ENCODE data around the gene DCDC1. TPM values are rescaled to one million over a fixed set of nuclear protein-coding genes. Genes with fewer than 3 reads are reported as not detected.

The DCDC1 gene
- total RNA-seq, 1 donor from 2014 or later = not detected

DNA sequence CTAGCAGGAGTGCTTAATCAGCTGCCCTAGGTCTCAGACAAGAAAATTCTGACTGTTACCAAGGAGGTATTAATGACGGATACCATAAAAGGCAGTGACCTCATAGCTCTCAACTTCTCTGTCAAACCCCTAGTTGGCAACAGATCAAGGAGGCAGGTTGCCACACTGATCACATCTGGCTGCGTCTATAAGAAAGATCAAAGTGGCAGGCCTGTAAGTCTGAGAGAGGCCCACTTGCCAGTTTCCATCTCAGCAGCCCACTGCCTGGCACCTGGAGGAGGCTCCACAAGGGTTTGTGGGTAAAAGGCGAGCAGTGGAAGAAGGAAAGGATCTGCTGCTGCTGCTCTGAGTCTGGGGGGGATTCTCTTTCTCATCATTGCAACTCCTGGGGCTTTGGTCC is 543.8 kb downstream of the DCDC1 start:
- H3K4me1 Mint-ChIP-seq = no peaks in the 10 kb centered on the region
- no peaks in the 10 kb centered on the region for H3K27me3 Mint-ChIP-seq
- ChIA-PET POLR2A (no interaction called here), CTCF (no interaction called here)
- ATAC-seq (ENCODE audit: low read depth) (no peak), DNase-seq (no peak)
- intact Hi-C loops (cut with micrococcal nuclease) = no loop called here
- no peak overlapping the region for H3K4me3 Mint-ChIP-seq
- TF ChIP-seq, protein P1, sequence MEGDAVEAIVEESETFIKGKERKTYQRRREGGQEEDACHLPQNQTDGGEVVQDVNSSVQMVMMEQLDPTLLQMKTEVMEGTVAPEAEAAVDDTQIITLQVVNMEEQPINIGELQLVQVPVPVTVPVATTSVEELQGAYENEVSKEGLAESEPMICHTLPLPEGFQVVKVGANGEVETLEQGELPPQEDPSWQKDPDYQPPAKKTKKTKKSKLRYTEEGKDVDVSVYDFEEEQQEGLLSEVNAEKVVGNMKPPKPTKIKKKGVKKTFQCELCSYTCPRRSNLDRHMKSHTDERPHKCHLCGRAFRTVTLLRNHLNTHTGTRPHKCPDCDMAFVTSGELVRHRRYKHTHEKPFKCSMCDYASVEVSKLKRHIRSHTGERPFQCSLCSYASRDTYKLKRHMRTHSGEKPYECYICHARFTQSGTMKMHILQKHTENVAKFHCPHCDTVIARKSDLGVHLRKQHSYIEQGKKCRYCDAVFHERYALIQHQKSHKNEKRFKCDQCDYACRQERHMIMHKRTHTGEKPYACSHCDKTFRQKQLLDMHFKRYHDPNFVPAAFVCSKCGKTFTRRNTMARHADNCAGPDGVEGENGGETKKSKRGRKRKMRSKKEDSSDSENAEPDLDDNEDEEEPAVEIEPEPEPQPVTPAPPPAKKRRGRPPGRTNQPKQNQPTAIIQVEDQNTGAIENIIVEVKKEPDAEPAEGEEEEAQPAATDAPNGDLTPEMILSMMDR (IDR thresholded peaks at IDR 0.05) = no peak
- H3K9me3 Mint-ChIP-seq = no peaks in the 10 kb centered on the region
- H3K27ac Mint-ChIP-seq = no peak overlapping the region
- H3K36me3 Mint-ChIP-seq (ENCODE audit: low read depth) = no peaks in the 10 kb centered on the region

DNA sequence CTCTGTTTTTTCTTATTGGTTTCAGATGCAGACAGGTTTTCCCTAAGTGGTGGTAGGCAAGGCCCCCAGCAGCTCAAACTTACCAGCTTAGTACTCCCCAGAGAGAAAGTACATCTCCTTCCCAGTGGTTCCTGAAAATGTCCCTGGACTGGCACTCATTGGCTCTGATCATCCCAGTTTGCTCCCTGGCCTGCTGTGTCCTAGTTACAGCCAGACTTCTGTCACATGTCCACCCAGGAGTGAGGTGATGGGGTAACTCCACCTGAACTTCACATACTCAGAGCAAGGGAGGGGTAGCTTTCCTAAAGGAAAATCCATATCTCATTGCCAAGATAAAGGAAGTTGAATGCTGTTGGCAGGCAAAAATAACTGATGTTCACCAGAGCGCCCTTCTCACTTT is 546.4 kb downstream of the DCDC1 start:
- POLR2A ChIA-PET = no interaction called here
- Mint-ChIP-seq H3K9me3 (no peaks in the 10 kb centered on the region), H3K27ac (no peak overlapping the region), H3K4me3 (no peak overlapping the region), H3K4me1 (no peaks in the 10 kb centered on the region), H3K36me3 (ENCODE audit: low read depth) (no peaks in the 10 kb centered on the region), H3K27me3 (no peaks in the 10 kb centered on the region)
- TF ChIP-seq, protein P1 (IDR thresholded peaks at IDR 0.05) = no peak
- CTCF ChIA-PET = no interaction called here
- no peak for ATAC-seq (ENCODE audit: low read depth)
- intact Hi-C loops (cut with micrococcal nuclease) = no loop called here
- DNase-seq = no peak

DNA sequence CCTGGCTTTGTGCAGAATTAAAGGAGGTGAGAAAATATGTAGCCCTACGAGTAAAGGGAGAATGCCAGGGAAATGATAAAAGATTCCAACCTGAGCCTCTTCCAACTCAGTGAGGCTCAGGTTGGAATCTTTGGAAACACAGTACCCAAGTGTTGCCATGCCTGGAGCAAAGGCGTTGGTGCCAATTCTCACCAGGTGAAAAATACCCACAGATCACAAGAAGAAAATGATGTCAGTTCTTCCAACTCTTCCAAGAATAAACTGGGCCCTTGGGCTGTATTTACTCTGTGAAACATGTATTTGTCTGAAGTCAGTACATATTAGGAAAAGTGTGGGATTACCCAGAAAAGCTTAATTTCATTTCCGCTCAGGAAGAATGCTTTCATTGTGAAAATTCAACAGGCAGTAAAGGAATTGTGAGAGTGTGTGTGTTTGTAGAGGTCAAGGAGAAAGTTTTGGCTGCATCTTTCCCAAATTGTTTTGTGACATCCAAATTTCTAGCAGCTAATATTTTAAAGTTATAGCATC is 548.0 kb downstream of the DCDC1 start:
- ATAC-seq (ENCODE audit: low read depth) (no peak), DNase-seq (no peak)
- TF ChIP-seq, protein P1 (IDR thresholded peaks at IDR 0.05) = no peak
- Mint-ChIP-seq H3K36me3 (ENCODE audit: low read depth) (no peaks in the 10 kb centered on the region), H3K4me3 (no peak overlapping the region), H3K27ac (no peak overlapping the region), H3K9me3 (no peaks in the 10 kb centered on the region), H3K4me1 (no peaks in the 10 kb centered on the region), H3K27me3 (no peaks in the 10 kb centered on the region)
- ChIA-PET CTCF (no interaction called here), POLR2A (no interaction called here)
- intact Hi-C loops (cut with micrococcal nuclease) = no loop called here

DNA sequence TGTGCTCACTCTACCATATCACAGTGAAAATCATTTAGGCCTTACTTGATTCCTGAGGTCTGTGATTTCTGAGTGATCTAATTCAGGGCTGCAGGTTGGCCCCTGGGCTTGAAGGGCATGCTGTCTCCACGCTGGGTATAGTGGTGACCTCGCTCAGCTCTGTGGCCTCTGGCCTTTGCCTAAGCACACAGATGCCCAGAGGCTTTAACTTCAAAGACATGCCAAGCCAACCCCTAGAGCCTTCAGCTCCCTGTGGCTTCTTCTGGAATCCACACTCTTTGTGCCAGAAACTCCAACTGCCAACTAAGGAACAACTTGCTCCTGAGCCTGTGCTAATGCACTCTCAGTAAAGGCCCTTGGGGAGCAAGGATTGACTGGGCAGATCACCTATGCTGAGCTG is 550.8 kb downstream of the DCDC1 start:
- intact Hi-C loops (cut with micrococcal nuclease) = no loop called here
- Mint-ChIP-seq H3K27me3 (no peaks in the 10 kb centered on the region), H3K4me3 (no peak overlapping the region)

DNA sequence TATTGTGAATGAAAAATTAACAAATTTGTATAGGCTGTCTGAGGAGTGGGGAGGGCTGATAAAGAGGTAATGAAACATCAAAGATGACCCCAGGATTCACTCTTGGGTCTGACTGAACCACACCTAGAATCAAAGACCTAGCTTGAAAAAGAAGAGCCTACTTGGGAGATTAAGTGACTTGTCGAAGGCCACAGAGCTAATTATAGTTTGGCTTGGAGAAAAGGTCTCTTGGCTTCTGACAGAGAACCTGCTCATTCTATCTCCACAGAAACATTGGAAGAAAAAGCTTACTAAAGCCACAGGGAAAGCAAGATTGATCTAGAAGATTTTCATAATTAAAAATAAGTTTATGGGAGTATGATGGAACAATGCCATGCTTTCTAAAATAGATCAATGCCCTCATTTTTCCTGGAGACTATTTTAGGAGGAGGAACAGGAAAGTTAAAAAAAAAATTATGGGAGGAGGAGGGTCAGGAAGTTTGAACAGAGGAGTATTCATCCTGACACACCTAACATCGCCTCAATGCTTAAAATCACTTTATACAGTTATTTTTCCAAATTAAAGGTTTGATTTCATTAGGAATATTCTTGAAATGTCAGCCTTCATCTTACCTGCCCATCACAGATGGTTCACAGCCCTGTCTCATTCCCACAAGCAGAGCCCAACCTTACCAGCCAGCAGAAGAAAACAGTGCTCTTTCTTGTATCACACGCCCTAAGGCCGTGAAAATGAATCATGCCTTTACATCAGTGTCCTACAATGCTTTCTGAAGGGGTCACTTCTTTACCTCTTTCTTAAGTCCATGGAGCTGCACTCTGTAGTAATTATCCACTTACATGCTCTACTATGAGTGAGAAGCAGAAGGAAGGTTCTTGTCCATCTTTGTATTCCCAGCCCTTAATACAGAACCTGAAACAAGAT is 552.3 kb downstream of the DCDC1 start:
- no peaks in the 10 kb centered on the region for H3K27me3 Mint-ChIP-seq
- ChIA-PET POLR2A (no interaction called here), CTCF (no interaction called here)
- no peaks in the 10 kb centered on the region for H3K4me1 Mint-ChIP-seq
- intact Hi-C loops (cut with micrococcal nuclease) = no loop called here
- TF ChIP-seq, protein P1 (IDR thresholded peaks at IDR 0.05) = no peak
- no peak overlapping the region for H3K27ac Mint-ChIP-seq
- H3K4me3 Mint-ChIP-seq = no peak overlapping the region
- H3K36me3 Mint-ChIP-seq (ENCODE audit: low read depth) = no peaks in the 10 kb centered on the region
- ATAC-seq (ENCODE audit: low read depth) = no peak
- DNase-seq = no peak
- no peaks in the 10 kb centered on the region for H3K9me3 Mint-ChIP-seq

More for the DNA sequence above, 550.8 kb downstream of the DCDC1 start:
- no peak for DNase-seq
- Mint-ChIP-seq H3K27ac (no peak overlapping the region), H3K36me3 (ENCODE audit: low read depth) (no peaks in the 10 kb centered on the region), H3K9me3 (no peaks in the 10 kb centered on the region), H3K4me1 (no peaks in the 10 kb centered on the region)
- TF ChIP-seq, protein P1 (IDR thresholded peaks at IDR 0.05) = no peak
- POLR2A ChIA-PET = no interaction called here
- no peak for ATAC-seq (ENCODE audit: low read depth)
- CTCF ChIA-PET = no interaction called here

Measured in activated B cell treated with CpG ODN at 0.5 μM for 24 hours (primary cell).